Thyroid gland (tissue), 4 donors: ENCODE measurements around the gene STX8. TPM values are rescaled to one million over a fixed set of nuclear protein-coding genes. Genes with fewer than 3 reads are reported as not detected.
"Not testable (repeated sequence)": the region's sequence is repeated elsewhere in the genome, so short reads cannot be mapped to it uniquely, and the experiment has no call there.

Experiments used
- DNase-seq, 2 donors: peaks; one replicate each; pipeline ENCODE4 v3.0.0-alpha.2; 2019
- H3K27ac ChIP-seq, 3 donors: fragments of 200-600 bp; sonication (generic); 1 replicate in 2 of 3; 2 replicates in 1 of 3; pipeline ENCODE4 v1.5.1; 2016 to 2019; ENCODE audit warnings: mild to moderate bottlenecking in 1 of 3, moderate library complexity in 1 of 3
- H3K27me3 ChIP-seq: fragments of 200-600 bp; sonication (generic); one replicate; pipeline ENCODE4 v1.5.1; 2019
- H3K36me3 ChIP-seq, 2 donors: fragments of 200-600 bp; sonication (generic); one replicate each; pipeline ENCODE4 v1.5.1; 2016 to 2019
- H3K4me1 ChIP-seq, 2 donors: fragments of 200-600 bp; sonication (generic); one replicate each; pipeline ENCODE4 v1.5.1; 2017 to 2019
- H3K4me3 ChIP-seq, 3 donors: fragments of 200-600 bp; sonication (generic); replicated peaks in 1 of 3; 1 replicate in 2 of 3; 2 replicates in 1 of 3; pipeline ENCODE4 v1.5.1; 2016; ENCODE audit warnings: mild to moderate bottlenecking in 1 of 3
- H3K9me3 ChIP-seq: fragments of 200-600 bp; sonication (generic); one replicate; pipeline ENCODE4 v1.5.1; 2017
- POLR2A ChIP-seq, 2 donors: fragments of 450-650 bp; IDR thresholded peaks; one replicate each; pipeline ENCODE4 v1.6.1; 2017; ENCODE audit warnings: antibody characterized with exemption in 2 of 2, mild to moderate bottlenecking in 2 of 2, moderate library complexity in 1 of 2
- WGBS, 2 donors: methylation state at CpG; one replicate each; pipeline ENCODE4 v1.1.5; 2017; 5-methylcytosine and 5-hydroxymethylcytosine counted together
- intact Hi-C: fragments of 100-400 bp; cut with DNase I; formaldehyde crosslinking; loops from one replicate; pipeline ENCODE4 v1.15.1; 2023
- total RNA-seq, 4 donors: library from RNA; depleted of rRNA; stranded (reverse); fragments of >200 nt; gene quantifications; one replicate each; pipeline ENCODE4 v1.2.3, GENCODE V29; 2016
- TF ChIP-seq, protein P1 (sequence below), 6 experiments: fragments of 200-600 bp in 3 of 6; fragments of 450-650 bp in 3 of 6; sonication (generic) in 3 of 6; IDR thresholded peaks; one replicate each; pipeline ENCODE4 v1.5.1; 2016 to 2019; ENCODE audit warnings: antibody characterized with exemption in 6 of 6, mild to moderate bottlenecking in 2 of 6, inconsistent platforms in 1 of 6, moderate library complexity in 1 of 6

STX8 gene
- total RNA-seq, 4 donors from 2014 or later: 67.6 to 88.9 (median 72.7) TPM

DNA sequence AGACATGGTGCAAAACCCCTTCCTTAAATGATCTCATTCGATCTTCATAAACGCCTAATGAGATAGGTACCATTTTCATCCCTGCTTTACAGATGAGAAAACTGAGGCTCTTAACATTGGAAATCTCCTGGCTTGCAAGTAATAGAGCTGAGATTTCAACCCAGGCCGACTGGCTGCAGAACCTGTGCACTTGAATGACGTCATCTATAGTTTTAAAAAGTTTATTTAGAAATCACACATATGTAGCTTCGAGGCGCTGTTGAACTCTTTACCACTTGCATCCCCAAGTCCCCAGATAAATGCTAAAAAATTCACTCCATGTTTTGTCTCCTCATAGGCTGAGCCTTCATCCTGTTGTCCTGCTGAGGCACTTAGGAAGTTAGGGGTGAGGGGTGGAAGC is 30.8 kb upstream of the STX8 start:
- Histone ChIP-seq H3K4me1 (no peaks in the 10 kb centered on the region), H3K36me3 (no peaks in the 10 kb centered on the region), H3K27me3 (no peaks in the 10 kb centered on the region), H3K9me3 (no peaks in the 10 kb centered on the region), H3K27ac (no peak overlapping the region), H3K4me3 (no peak overlapping the region)
- intact Hi-C loops: no loop called here
- TF ChIP-seq, protein P1, sequence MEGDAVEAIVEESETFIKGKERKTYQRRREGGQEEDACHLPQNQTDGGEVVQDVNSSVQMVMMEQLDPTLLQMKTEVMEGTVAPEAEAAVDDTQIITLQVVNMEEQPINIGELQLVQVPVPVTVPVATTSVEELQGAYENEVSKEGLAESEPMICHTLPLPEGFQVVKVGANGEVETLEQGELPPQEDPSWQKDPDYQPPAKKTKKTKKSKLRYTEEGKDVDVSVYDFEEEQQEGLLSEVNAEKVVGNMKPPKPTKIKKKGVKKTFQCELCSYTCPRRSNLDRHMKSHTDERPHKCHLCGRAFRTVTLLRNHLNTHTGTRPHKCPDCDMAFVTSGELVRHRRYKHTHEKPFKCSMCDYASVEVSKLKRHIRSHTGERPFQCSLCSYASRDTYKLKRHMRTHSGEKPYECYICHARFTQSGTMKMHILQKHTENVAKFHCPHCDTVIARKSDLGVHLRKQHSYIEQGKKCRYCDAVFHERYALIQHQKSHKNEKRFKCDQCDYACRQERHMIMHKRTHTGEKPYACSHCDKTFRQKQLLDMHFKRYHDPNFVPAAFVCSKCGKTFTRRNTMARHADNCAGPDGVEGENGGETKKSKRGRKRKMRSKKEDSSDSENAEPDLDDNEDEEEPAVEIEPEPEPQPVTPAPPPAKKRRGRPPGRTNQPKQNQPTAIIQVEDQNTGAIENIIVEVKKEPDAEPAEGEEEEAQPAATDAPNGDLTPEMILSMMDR (IDR thresholded peaks at IDR 0.05): no peak
- no peak for TF ChIP-seq POLR2A (IDR thresholded peaks at IDR 0.05)
- DNase-seq: no peak
- 86 to 89% methylated on average over 6 of the region's 6 CpGs for WGBS, 2 donors

DNA sequence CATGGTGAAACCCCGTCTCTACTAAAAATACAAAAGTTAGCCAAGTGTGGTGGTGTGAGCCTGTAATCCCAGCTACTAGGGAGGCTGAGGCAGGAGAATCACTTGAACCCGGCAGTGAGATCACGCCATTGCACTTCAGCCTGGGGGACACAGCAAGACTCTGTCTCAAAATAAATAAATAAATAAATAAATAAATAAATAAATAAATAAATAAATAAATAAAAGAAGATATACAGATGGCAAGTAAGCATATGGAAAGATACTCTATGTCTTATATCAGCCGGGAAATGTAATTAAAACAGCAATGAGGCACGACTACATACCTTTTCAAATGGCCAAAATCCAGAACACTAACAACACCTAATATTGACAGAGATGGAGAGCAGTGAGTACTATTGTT is 29.0 kb upstream of the STX8 start:
- H3K9me3 ChIP-seq, H3K27ac ChIP-seq, H3K4me1 ChIP-seq, H3K27me3 ChIP-seq, H3K4me3 ChIP-seq, intact Hi-C loops, DNase-seq, H3K36me3 ChIP-seq: not testable (repeated sequence)
- 79 to 85% methylated on average over 5 of the region's 5 CpGs for WGBS, 2 donors

DNA sequence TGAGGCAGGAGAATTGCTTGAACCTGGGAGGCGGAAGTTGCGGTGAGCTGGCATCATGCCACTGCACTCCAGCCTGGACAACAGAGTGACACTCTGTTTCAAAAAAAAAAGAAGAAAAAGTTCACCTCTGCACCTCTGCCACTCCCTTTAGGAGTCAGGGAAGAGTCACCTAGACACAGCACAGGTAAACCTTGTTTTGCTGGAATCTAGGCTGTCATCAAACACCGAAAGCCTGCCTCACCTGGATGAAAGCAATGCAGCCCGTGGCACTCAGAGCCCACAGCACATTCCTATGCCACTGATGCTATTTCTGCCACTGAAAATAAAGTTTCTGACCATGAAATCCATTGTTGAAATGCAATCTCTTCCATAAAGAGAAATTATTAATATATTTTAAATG is 23.0 kb upstream of the STX8 start:
- intact Hi-C loops: no loop called here
- Histone ChIP-seq H3K4me1 (no peaks in the 10 kb centered on the region), H3K4me3 (no peak overlapping the region), H3K36me3 (no peaks in the 10 kb centered on the region), H3K9me3 (no peaks in the 10 kb centered on the region), H3K27me3 (no peaks in the 10 kb centered on the region), H3K27ac (no peak overlapping the region)
- TF ChIP-seq, protein P1 (IDR thresholded peaks at IDR 0.05): no peak
- no peak for TF ChIP-seq POLR2A (IDR thresholded peaks at IDR 0.05)
- 89% methylated on average over 4 of the region's 4 CpGs for WGBS, 2 donors
- DNase-seq: no peak

DNA sequence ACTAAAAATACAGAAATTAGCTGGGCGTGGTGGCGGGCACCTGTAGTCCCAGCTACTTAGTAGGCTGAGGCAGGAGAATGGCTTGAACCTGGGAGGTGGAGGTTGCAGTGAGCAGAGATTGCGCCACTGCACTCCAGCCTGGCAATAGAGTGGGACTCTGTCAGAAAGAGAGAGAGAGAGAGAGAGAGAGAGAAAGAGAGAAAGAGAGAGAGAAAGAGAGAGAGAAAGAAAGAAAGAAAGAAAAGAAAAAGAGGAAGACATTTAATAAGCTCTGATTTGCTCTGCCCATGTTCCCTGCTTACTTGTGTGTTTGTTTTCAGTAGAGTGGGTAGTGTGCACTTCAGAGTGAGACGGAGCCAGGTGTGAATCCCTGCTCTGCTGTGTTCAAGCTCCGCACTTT is 22.0 kb upstream of the STX8 start:
- H3K9me3 ChIP-seq, H3K27me3 ChIP-seq, intact Hi-C loops, DNase-seq, H3K27ac ChIP-seq, H3K4me3 ChIP-seq, H3K4me1 ChIP-seq, H3K36me3 ChIP-seq: not testable (repeated sequence)
- WGBS, 2 donors: 88 to 92% methylated on average over 5 of the region's 5 CpGs

DNA sequence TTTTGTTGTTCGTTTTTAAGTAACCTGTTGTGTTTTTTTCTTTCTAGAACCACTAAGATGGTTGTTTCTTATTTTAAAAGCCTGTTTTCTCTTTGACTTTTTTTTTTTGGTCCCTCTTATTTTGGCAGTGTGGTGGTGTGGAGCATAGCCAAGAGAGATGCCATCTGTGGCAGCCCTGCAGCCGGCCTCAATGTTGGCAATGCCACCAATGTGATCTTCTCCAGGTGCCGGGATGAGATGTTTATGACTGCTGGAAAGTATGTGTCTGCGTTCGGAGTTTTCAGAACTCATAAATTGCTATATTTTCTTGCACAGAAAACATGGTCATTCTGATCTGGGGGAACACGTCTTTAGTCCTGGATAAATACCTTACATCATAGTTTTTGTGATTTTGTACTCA is 18.4 kb upstream of the STX8 start:
- H3K27me3 ChIP-seq: no peaks in the 10 kb centered on the region
- H3K4me1 ChIP-seq: no peaks in the 10 kb centered on the region
- TF ChIP-seq, protein P1 (IDR thresholded peaks at IDR 0.05): no peak
- no peak overlapping the region for H3K27ac ChIP-seq
- no peaks in the 10 kb centered on the region for H3K9me3 ChIP-seq
- H3K4me3 ChIP-seq: no peak overlapping the region
- DNase-seq: no peak
- H3K36me3 ChIP-seq: no peaks in the 10 kb centered on the region
- 87 to 89% methylated on average over 6 of the region's 6 CpGs for WGBS, 2 donors
- intact Hi-C loops: no loop called here

DNA sequence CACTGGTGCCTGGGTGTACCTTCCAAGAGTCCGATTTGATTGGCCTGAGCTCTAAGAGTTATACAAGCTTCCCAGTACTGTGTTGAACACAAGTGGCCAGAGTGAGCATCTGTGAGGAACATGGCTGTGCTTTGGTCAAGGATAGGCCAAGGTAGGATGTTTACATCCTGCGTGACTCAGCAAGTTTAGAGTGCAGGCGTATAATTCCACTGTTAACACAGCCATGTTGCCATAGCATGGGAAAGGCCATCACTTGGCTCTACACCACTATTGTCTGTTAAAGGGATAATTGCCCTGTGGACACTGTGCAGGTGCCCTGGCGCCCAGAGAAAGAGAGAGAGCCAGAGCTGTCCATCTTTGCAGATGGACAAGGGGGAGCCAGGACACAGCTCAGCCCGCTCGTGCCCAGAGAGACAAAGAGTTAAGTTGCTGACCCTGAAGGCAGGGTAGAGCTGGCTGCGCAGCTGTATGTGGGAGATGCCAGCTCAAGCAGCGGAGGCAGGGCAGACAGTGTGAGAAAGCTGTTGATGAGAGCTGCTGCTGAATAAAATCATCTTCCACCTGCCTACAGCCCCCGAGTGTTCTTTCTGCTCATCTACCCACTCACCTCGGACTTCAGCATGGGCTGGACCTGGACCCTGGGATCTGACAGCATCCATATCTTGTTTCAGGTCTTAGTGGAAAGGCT is 12.5 kb upstream of the STX8 start:
- Histone ChIP-seq H3K27me3 (no peaks in the 10 kb centered on the region), H3K36me3 (no peaks in the 10 kb centered on the region), H3K4me3 (no peak overlapping the region), H3K9me3 (no peaks in the 10 kb centered on the region), H3K27ac (no peak overlapping the region), H3K4me1 (no peaks in the 10 kb centered on the region)
- 89 to 95% methylated on average over 10 of the region's 10 CpGs for WGBS, 2 donors
- intact Hi-C loops: no loop called here
- no peak for DNase-seq
- TF ChIP-seq POLR2A (IDR thresholded peaks at IDR 0.05): no peak
- TF ChIP-seq, protein P1 (IDR thresholded peaks at IDR 0.05): no peak
